ENCODE measurements around the gene HMOX1.
"Not testable (repeated sequence)": the region's sequence is repeated elsewhere in the genome, so short reads cannot be mapped to it uniquely, and the experiment has no call there.

Gene HMOX1

DNA sequence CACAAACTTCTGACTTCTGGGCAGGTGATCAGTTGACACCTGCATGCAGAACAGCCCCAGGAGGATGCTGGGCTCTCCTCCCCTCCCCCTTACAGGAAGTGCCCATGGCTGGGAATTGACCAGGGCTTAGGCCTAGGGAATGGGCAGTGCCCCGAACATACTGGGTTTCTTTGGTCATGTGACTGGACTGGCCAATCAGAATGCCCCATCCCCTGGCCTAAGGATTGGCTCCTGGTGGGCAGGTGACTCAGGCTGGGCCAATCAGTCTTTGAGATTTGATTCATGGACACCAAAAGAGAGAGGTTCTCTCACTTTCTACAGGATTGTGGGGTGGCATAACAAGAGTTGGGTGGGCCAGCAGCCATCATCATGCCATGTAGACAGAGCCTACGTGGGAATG, 56.2 kb downstream of the HMOX1 start:
- peak; percentile 38 for DNase-seq

DNA sequence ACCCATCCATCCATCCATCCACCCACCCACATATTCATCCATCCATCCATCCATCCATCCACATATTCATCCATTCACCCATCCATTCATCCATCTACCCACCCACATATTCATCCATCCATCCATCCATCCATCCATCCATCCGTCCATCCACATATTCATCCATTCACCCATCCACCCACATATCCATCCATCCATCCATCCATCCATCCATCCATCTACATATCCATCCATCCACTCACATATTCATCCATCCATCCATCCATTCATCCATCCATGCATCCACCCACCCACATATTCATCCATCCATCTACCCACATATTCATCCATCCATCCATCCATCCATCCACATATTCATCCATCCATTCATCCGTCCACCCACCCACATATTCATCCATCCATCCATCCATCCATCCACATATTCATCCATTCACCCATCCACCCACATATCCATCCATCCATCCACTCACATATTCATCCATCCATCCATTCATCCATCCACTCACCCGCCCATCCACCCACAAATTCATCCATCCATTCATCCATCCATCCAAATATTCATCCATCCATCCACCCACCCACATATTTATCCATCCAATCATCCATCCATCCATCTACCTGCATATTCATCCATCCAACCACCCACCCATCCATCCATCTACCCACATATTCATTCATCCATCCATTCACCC, 57.9 kb downstream of the HMOX1 start:
- not testable (repeated sequence) for DNase-seq

DNA sequence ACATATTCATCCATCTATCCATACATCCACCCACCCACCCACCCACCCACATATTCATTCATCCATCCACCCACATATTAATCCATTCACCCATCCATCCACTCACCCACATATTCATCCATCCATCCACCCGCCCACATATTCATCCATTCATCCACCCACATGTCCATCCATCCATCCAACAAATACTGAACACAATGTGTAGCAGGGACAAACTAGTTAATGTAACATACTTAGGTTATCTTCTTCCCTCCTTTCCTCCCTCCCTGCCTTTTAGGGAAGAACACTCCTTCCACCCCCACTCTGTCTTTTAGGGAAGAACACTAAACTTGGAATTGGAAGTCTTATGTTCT, 58.4 kb downstream of the HMOX1 start:
- no peak for DNase-seq

DNA sequence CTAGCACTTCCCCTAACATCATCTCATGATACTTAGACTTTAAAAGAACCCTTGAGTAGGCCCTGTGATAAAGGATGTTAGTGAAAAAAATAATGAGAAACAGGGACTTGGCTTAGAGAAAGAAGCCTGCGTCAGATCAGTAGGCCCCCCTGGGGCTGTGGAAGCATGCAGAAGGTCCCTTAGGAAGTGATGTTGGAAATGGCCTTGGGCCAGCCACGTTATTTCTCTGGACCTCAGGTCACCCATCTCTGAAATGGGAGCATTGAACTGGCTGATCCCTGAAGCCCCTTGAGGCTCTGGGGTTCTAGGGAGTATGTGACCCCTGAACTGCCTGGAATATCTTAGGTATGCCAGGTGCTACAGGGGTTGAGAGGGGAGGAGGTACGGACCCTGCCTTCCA, 59.2 kb downstream of the HMOX1 start:
- no peak for DNase-seq

- no peak for DNase-seq
Measured at GRCh38 chr22:35441489-35442100, 60.7 kb downstream of the HMOX1 start.

DNA sequence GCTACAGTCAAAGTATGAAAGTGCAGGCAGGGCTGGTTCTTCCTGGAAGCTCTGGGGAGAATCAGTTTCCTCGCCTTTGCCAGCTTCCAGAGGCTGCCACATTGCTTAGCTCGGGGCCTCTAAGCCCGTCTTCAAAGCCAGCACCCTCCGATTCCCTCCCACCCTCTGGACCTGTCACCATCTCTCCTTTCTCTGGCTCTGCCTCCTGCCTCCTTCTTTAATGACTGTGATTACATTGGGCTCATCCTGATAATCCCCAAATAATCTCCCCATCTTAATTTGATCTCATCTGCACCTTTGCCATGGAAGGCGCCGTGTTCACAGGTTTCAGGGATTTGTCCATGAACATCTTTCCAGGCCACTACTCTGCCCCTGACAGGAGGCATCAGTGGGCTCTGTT, 61.6 kb downstream of the HMOX1 start:
- DNase-seq = no peak

GRCh38 chr22:35443338-35443737, 62.4 kb downstream of the HMOX1 start:
- no peak for DNase-seq

All from hematopoietic multipotent progenitor cell treated with erythropoietin and hydrocortisone succinate and interleukin-3 and kit ligand, for 4 days (in vitro differentiated cells).